GM06990 (cell line): ENCODE results near the gene PIH1D2.

Source experiments
- DNase-seq: peaks from one replicate; pipeline ENCODE4 v3.0.0-alpha.2; 2011; ENCODE audit not compliant: insufficient read length; ENCODE audit errors: extremely low read depth
- H3K27me3 ChIP-seq: replicated peaks from 2 replicates; pipeline ENCODE4 v1.6.0; 2011; ENCODE audit warnings: low read length; ENCODE audit not compliant: control insufficient read depth, insufficient read depth
- H3K36me3 ChIP-seq: 2 replicates; pipeline ENCODE4 v1.5.1; 2011; ENCODE audit warnings: low read length; ENCODE audit not compliant: control insufficient read depth, insufficient read depth
- H3K4me3 ChIP-seq: replicated peaks from 2 replicates; pipeline ENCODE4 v1.5.1; 2011; ENCODE audit warnings: low read depth, mild to moderate bottlenecking, control low read depth, low read length
- CTCF ChIP-seq: IDR thresholded peaks from 2 replicates; pipeline ENCODE4 v1.5.1; 2011; ENCODE audit warnings: low read length, control low read depth, mild to moderate bottlenecking, inconsistent platforms; ENCODE audit not compliant: insufficient read depth, poor library complexity, severe bottlenecking

Gene PIH1D2

GRCh38 chr11:112073941-112074811 lies at the start of gene PIH1D2, which contains the start of gene NKAPD1:
Gene PIH1D2 (minus strand): TSS chr11:112074017. CDS start chr11:112073174, 843 bp downstream.
Gene NKAPD1 (plus strand): TSS chr11:112074299. CDS start chr11:112075575, 1,276 bp downstream.
- TF ChIP-seq CTCF = peak; percentile 2
- peak within 1 kb of the TSS; percentile 96 for H3K4me3 ChIP-seq
- DNase-seq = peak; percentile 90
- H3K27me3 ChIP-seq = no peaks in the 10 kb centered on the region
- H3K36me3 ChIP-seq = no peaks in the 10 kb centered on the region; the same call in none of the 2 replicates

GRCh38 chr11:112123129-112123528 lies 49.3 kb upstream of the PIH1D2 start:
- H3K4me3 ChIP-seq = no peak overlapping the region
- no peaks in the 10 kb centered on the region for H3K27me3 ChIP-seq
- DNase-seq = no peak
- no peaks in the 10 kb centered on the region for H3K36me3 ChIP-seq
- TF ChIP-seq CTCF = no peak

GRCh38 chr11:112121981-112122615 lies 48.3 kb upstream of the PIH1D2 start:
- no peaks in the 10 kb centered on the region for H3K27me3 ChIP-seq
- no peak for DNase-seq
- no peaks in the 10 kb centered on the region for H3K36me3 ChIP-seq
- no peak for TF ChIP-seq CTCF
- no peak overlapping the region for H3K4me3 ChIP-seq

GRCh38 chr11:112118176-112118575 lies 44.4 kb upstream of the PIH1D2 start:
- TF ChIP-seq CTCF = no peak
- H3K36me3 ChIP-seq = no peaks in the 10 kb centered on the region
- no peak for DNase-seq

GRCh38 chr11:112115386-112115785 lies 41.6 kb upstream of the PIH1D2 start:
- no peaks in the 10 kb centered on the region for H3K36me3 ChIP-seq
- no peak for TF ChIP-seq CTCF
- H3K27me3 ChIP-seq = no peaks in the 10 kb centered on the region
- H3K4me3 ChIP-seq = no peak overlapping the region
- no peak for DNase-seq

More at GRCh38 chr11:112118176-112118575, 44.4 kb upstream of the PIH1D2 start:
- H3K4me3 ChIP-seq = no peak overlapping the region
- H3K27me3 ChIP-seq = no peaks in the 10 kb centered on the region
